HepG2 (cell line): Measurements from ENCODE around the gene ABHD1. TPM values are rescaled to one million over a fixed set of nuclear protein-coding genes. Genes with fewer than 3 reads are reported as not detected.
A peak's percentile ranks its signal among the peaks of the same experiment; 100 is the strongest.

Source experiments
- BATF2 ChIP-seq: sonication (generic); formaldehyde crosslinking; IDR thresholded peaks from 2 replicates; pipeline ENCODE4 v1.8.0; 2022; ENCODE audit warnings: mild to moderate bottlenecking, missing genetic modification reagents, moderate library complexity
- HMGXB3 ChIP-seq: sonication (generic); formaldehyde crosslinking; IDR thresholded peaks from 2 replicates; pipeline ENCODE4 v1.4.0; 2020; ENCODE audit warnings: missing genetic modification reagents, borderline replicate concordance
- JUND ChIP-seq: sonication (generic); formaldehyde crosslinking; IDR thresholded peaks from 2 replicates; pipeline ENCODE4 v1.8.0; 2022; ENCODE audit warnings: mild to moderate bottlenecking, missing genetic modification reagents
- KLF11 ChIP-seq: IDR thresholded peaks from 2 replicates; pipeline ENCODE4 v1.6.1; 2016; ENCODE audit warnings: missing compliant biosample characterization
- PAF1 ChIP-seq: IDR thresholded peaks from 2 replicates; pipeline ENCODE4 v1.6.1; 2016; ENCODE audit warnings: missing genetic modification reagents, missing compliant biosample characterization
- RARA ChIP-seq: IDR thresholded peaks from 2 replicates; pipeline ENCODE4 v1.6.1; 2016; ENCODE audit warnings: missing genetic modification reagents, missing compliant biosample characterization
- RBFOX2 ChIP-seq: fragments of 200-400 bp; formaldehyde crosslinking; IDR thresholded peaks from 2 replicates; pipeline ENCODE4 v1.6.1; 2017; ENCODE audit warnings: low read depth, mild to moderate bottlenecking, low read length
- REST ChIP-seq, 2 experiments: IDR thresholded peaks; 2 replicates each; pipeline ENCODE4 v1.6.1; 2011 to 2012; ENCODE audit warnings: low read length in 2 of 2, borderline replicate concordance in 1 of 2, low read depth in 1 of 2, mild to moderate bottlenecking in 1 of 2, moderate library complexity in 1 of 2
- RNF219 ChIP-seq: sonication (generic); formaldehyde crosslinking; IDR thresholded peaks from 2 replicates; pipeline ENCODE4 v1.5.0; 2020; ENCODE audit warnings: mild to moderate bottlenecking, missing genetic modification reagents
- RXRB ChIP-seq: IDR thresholded peaks from 2 replicates; pipeline ENCODE4 v1.6.1; 2016; ENCODE audit warnings: borderline replicate concordance, missing genetic modification reagents, missing compliant biosample characterization
- SATB2 ChIP-seq: sonication (generic); formaldehyde crosslinking; IDR thresholded peaks from 2 replicates; pipeline ENCODE4 v1.5.0; 2020; ENCODE audit warnings: missing genetic modification reagents
- U2AF2 ChIP-seq: fragments of 200-400 bp; formaldehyde crosslinking; IDR thresholded peaks from 2 replicates; pipeline ENCODE4 v1.6.1; 2017; ENCODE audit warnings: low read depth, mild to moderate bottlenecking, low read length
- YEATS2 ChIP-seq: sonication (generic); formaldehyde crosslinking; IDR thresholded peaks from 2 replicates; pipeline ENCODE4 v1.4.0; 2020; ENCODE audit warnings: missing genetic modification reagents, borderline replicate concordance
- ZMAT3 ChIP-seq: sonication (generic); formaldehyde crosslinking; conservative IDR thresholded peaks from 2 replicates; pipeline ENCODE4 v1.7.0; 2021; ENCODE audit warnings: missing genetic modification reagents
- ZNF234 ChIP-seq: sonication (generic); formaldehyde crosslinking; conservative IDR thresholded peaks from 2 replicates; pipeline ENCODE4 v1.5.1; 2020; ENCODE audit warnings: mild to moderate bottlenecking, missing genetic modification reagents
- ZNF3 ChIP-seq: IDR thresholded peaks from 2 replicates; pipeline ENCODE4 v1.7.0; 2017; ENCODE audit warnings: inconsistent platforms
- ZNF597 ChIP-seq: sonication (generic); formaldehyde crosslinking; IDR thresholded peaks from 2 replicates; pipeline ENCODE4 v1.5.0; 2020; ENCODE audit warnings: missing genetic modification reagents
- ZNF607 ChIP-seq: sonication (generic); formaldehyde crosslinking; IDR thresholded peaks from 2 replicates; pipeline ENCODE4 v1.5.1; 2020; ENCODE audit warnings: missing genetic modification reagents, mild to moderate bottlenecking, borderline replicate concordance
- polyA plus RNA-seq, 8 experiments: library from polyadenylated mRNA; depleted of rRNA in 3 of 8; stranded (reverse) in 7 of 8; unstranded in 1 of 8; fragments of >200 nt; fragmentation: Illumina TruSeq in 4 of 8; extraction: Trizol in 4 of 8; gene quantifications; 2 replicates each; pipeline versions ENCODE4 v1.2.1 to v1.2.3, GENCODE V29; 2011 to 2016; ENCODE audit warnings: low read depth in 4 of 8, missing spikeins in 1 of 8, mixed read lengths in 1 of 8; ENCODE audit not compliant: insufficient read depth in 1 of 8
- total RNA-seq, 5 experiments: library from RNA; depleted of rRNA; stranded (reverse); fragments of >200 nt; fragmentation: Illumina TruSeq; extraction: Trizol; gene quantifications; 2 replicates each; pipeline ENCODE4 v1.2.3, GENCODE V29; 2016; ENCODE audit warnings: low read depth in 1 of 5

ABHD1 gene
- total and polyA plus RNA-seq, 2 of the 13 experiments (the other 11 are each of a cell fraction or from before 2014, with no cell fraction given) = 0.04 to 0.81 TPM

GRCh38 chr2:27134781-27135477 is 11.3 kb downstream of the ABHD1 start (continued):
- TF ChIP-seq REST (IDR thresholded peaks at IDR 0.05; ENCODE audit: borderline replicate concordance in 1 of 2, low read depth in 1 of 2, low read length in 2 of 2) (no peak), RNF219 (CRISPR knock-in tag) (no peak), PAF1 (CRISPR knock-in tag) (no peak), ZNF597 (no peak), ZNF234 (CRISPR knock-in tag) (no peak), ZNF607 (CRISPR knock-in tag) (no peak), KLF11 (CRISPR knock-in tag) (no peak), HMGXB3 (CRISPR knock-in tag) (no peak), JUND (no peak), ZNF3 (CRISPR knock-in tag) (no peak), U2AF2 (no peak), RARA (no peak), YEATS2 (0 out of 2 replicates have a peak, but pooled peaks have one; percentile 27), BATF2 (no peak), SATB2 (CRISPR knock-in tag) (no peak), RXRB (no peak), RBFOX2 (no peak), ZMAT3 (CRISPR knock-in tag) (no peak)
